Esophagus muscularis mucosa (tissue), 4 donors: Measurements from ENCODE around the gene UBASH3A. TPM values are rescaled to one million over a fixed set of nuclear protein-coding genes. Genes with fewer than 3 reads are reported as not detected.

Source experiments
- DNase-seq: peaks from one replicate; pipeline ENCODE4 v3.0.0-alpha.2; 2017; ENCODE audit errors: extremely low spot score
- H3K27ac ChIP-seq, 4 donors: fragments of 200-600 bp; sonication (generic); replicated peaks in 1 of 4; 1 replicate in 3 of 4; 2 replicates in 1 of 4; pipeline ENCODE4 v1.5.1; 2016 to 2019; ENCODE audit warnings: mild to moderate bottlenecking in 1 of 4
- H3K27me3 ChIP-seq, 4 donors: fragments of 200-600 bp; sonication (generic); one replicate each; pipeline versions ENCODE4 v1.5.1 to v1.6.0; 2016 to 2019
- H3K36me3 ChIP-seq, 4 donors: fragments of 200-600 bp; sonication (generic); one replicate each; pipeline ENCODE4 v1.5.1; 2016 to 2019
- H3K4me1 ChIP-seq, 4 donors: fragments of 200-600 bp; sonication (generic); one replicate each; pipeline ENCODE4 v1.5.1; 2016 to 2019
- H3K4me3 ChIP-seq, 4 donors: fragments of 200-600 bp; sonication (generic); 1 replicate in 2 of 4; 2 replicates in 2 of 4; pipeline ENCODE4 v1.5.1; 2016 to 2019; ENCODE audit warnings: mild to moderate bottlenecking in 4 of 4, moderate library complexity in 1 of 4
- H3K9me3 ChIP-seq, 4 donors: fragments of 200-600 bp; sonication (generic); 1 replicate in 3 of 4; 2 replicates in 1 of 4; pipeline ENCODE4 v1.5.1; 2016 to 2019
- EP300 ChIP-seq: sonication (generic); formaldehyde crosslinking; IDR thresholded peaks from one replicate; pipeline ENCODE4 v1.6.1; 2017; ENCODE audit warnings: antibody characterized with exemption
- POLR2A ChIP-seq: fragments of 450-650 bp; IDR thresholded peaks from one replicate; pipeline ENCODE4 v1.6.1; 2017; ENCODE audit warnings: antibody characterized with exemption, moderate library complexity, mild to moderate bottlenecking, low read depth
- POLR2AphosphoS5 ChIP-seq, 2 donors: sonication (generic); formaldehyde crosslinking; IDR thresholded peaks; one replicate each; pipeline ENCODE4 v1.6.1; 2017; ENCODE audit warnings: antibody characterized with exemption in 2 of 2
- WGBS: methylation state at CpG from one replicate; pipeline ENCODE4 v1.1.5; 2018; 5-methylcytosine and 5-hydroxymethylcytosine counted together
- intact Hi-C: fragments of 100-400 bp; cut with DNase I; formaldehyde crosslinking; loops from one replicate; pipeline ENCODE4 v1.15.1; 2023
- total RNA-seq, 4 donors: library from RNA; depleted of rRNA; stranded (reverse); fragments of >200 nt; gene quantifications; one replicate each; pipeline versions ENCODE4 v1.1.0 to v1.2.1, GENCODE V29; 2016
- TF ChIP-seq, protein P1 (sequence below), 3 experiments: fragments of 200-600 bp in 2 of 3; fragments of 450-650 bp in 1 of 3; sonication (generic) in 2 of 3; IDR thresholded peaks; one replicate each; pipeline ENCODE4 v1.5.1; 2017 to 2019; ENCODE audit warnings: antibody characterized with exemption in 3 of 3, mild to moderate bottlenecking in 2 of 3, moderate library complexity in 1 of 3

UBASH3A gene
- total RNA-seq, 4 donors from 2014 or later: 0.17 to 0.78 (median 0.50) TPM; not detected in 1

DNA sequence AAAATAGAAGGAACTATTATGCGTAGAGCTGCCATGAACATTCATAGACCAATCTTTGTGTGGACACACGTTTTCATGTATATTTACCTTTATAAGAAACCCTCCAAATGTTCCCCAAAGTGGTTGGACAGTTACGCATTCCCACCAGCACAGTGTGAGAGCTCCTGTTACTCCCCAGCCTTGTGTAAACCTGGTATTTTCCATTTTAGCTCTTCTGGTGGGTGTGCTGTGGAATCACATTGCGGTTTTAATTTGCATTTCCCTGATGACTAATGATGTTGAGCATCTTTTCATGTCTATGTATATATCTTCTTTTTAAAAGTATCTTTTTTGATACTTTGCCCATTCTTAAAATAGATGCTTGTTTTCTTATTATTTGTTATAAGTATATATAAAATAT is 3.2 kb upstream of the UBASH3A start:
- intact Hi-C loops: no loop called here
- H3K27ac ChIP-seq: no peak overlapping the region
- H3K36me3 ChIP-seq: no peaks in the 10 kb centered on the region
- H3K27me3 ChIP-seq: peaks cover 0 to 14% (median 0%) of the 10 kb centered on the region in 4 donors
- no peak for DNase-seq
- no peaks in the 10 kb centered on the region for H3K4me1 ChIP-seq
- no peak for TF ChIP-seq EP300
- TF ChIP-seq POLR2A: no peak
- no peak for TF ChIP-seq POLR2AphosphoS5 (IDR thresholded peaks at IDR 0.05)
- TF ChIP-seq, protein P1, sequence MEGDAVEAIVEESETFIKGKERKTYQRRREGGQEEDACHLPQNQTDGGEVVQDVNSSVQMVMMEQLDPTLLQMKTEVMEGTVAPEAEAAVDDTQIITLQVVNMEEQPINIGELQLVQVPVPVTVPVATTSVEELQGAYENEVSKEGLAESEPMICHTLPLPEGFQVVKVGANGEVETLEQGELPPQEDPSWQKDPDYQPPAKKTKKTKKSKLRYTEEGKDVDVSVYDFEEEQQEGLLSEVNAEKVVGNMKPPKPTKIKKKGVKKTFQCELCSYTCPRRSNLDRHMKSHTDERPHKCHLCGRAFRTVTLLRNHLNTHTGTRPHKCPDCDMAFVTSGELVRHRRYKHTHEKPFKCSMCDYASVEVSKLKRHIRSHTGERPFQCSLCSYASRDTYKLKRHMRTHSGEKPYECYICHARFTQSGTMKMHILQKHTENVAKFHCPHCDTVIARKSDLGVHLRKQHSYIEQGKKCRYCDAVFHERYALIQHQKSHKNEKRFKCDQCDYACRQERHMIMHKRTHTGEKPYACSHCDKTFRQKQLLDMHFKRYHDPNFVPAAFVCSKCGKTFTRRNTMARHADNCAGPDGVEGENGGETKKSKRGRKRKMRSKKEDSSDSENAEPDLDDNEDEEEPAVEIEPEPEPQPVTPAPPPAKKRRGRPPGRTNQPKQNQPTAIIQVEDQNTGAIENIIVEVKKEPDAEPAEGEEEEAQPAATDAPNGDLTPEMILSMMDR (IDR thresholded peaks at IDR 0.05): no peak
- H3K4me3 ChIP-seq: no peak overlapping the region
- WGBS: 78% methylated on average over 4 of the region's 4 CpGs
- peaks cover 0 to 12% (median 6%) of the 10 kb centered on the region in 4 donors for H3K9me3 ChIP-seq

DNA sequence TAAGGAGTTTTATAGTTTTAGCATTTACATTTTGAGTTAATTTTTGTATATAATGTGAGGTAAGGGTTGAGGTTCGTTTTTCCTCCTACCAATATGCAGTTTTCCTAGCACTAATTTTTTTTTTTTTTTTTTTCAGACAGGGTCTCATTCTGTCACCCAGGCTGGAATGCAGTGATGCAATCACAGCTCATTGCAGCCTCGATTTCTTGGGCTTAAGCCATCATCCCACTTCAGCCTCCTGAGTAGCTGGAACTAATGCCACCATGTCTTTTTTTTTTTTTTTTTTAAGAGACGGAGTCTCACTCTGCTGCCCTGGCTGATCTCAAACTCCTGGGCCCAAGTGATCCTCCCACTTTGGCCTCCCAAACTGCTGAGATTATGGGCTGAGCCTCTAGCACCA is 2.5 kb upstream of the UBASH3A start:
- TF ChIP-seq, protein P1 (IDR thresholded peaks at IDR 0.05): no peak
- TF ChIP-seq POLR2A: no peak
- TF ChIP-seq POLR2AphosphoS5 (IDR thresholded peaks at IDR 0.05): no peak
- no peak for TF ChIP-seq EP300
- Histone ChIP-seq H3K27me3 (peaks cover 0 to 19% (median 0%) of the 10 kb centered on the region in 4 donors), H3K36me3 (no peaks in the 10 kb centered on the region), H3K4me1 (no peaks in the 10 kb centered on the region), H3K4me3 (no peak overlapping the region), H3K27ac (no peak overlapping the region), H3K9me3 (peaks cover 0 to 12% (median 6%) of the 10 kb centered on the region in 4 donors)
- 63% methylated on average over 3 of the region's 3 CpGs for WGBS
- DNase-seq: no peak
- intact Hi-C loops: no loop called here

DNA sequence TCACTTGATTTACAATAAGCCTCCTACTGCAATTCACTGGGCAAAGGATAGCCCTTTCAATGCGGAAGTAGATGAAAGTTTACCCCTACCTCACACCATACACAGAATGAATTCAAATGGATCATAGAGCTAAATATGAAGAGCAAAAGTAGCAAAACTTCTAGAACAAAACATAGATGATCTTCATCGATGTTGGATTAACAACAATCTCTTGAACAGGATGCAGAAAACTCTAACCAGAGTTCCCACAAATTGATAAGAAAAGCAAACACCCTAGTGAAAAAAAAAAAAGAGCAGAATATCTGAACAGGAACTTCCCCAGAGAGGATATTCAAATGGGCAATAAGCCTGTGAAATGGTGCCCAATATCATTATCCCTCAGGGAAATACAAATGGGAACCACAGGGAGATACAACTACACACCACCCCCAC is 1.9 kb upstream of the UBASH3A start:
- DNase-seq: no peak
- TF ChIP-seq POLR2A: no peak
- TF ChIP-seq EP300: no peak
- no peak for TF ChIP-seq POLR2AphosphoS5 (IDR thresholded peaks at IDR 0.05)
- TF ChIP-seq, protein P1 (IDR thresholded peaks at IDR 0.05): no peak
- Histone ChIP-seq H3K4me3 (no peak overlapping the region), H3K9me3 (peaks cover 0 to 12% (median 6%) of the 10 kb centered on the region in 4 donors), H3K4me1 (no peaks in the 10 kb centered on the region), H3K27ac (no peak overlapping the region), H3K27me3 (peaks cover 0 to 23% (median 0%) of the 10 kb centered on the region in 4 donors), H3K36me3 (no peaks in the 10 kb centered on the region)
- intact Hi-C loops: no loop called here
- WGBS: 80% methylated on average over 2 of the region's 2 CpGs

DNA sequence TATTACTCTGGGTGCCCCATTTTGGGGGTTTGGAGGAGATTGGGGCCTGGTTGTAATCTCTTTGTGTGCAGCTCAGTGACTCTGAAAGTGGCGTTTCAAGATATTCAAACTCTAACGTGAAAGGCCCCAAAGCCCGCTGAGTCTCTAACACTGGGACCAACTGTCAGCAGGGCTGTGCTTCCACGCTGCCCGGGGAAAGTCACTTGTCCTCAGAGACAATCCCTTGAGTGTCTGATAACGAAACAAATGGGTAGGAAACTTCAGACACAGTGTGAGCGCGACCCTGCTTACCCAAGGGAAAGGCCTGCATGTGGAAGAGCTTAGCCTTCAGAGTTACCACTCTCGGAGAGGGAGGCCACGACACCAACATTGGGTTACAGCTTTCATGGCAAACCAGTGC is 837 bp downstream of the UBASH3A start:
- peaks cover 0 to 12% (median 6%) of the 10 kb centered on the region in 4 donors for H3K9me3 ChIP-seq
- H3K27ac ChIP-seq: no peak overlapping the region
- H3K4me3 ChIP-seq: no peak overlapping the region
- intact Hi-C loops: no loop called here
- H3K36me3 ChIP-seq: no peaks in the 10 kb centered on the region
- no peaks in the 10 kb centered on the region for H3K4me1 ChIP-seq
- 85% methylated on average over 10 of the region's 10 CpGs for WGBS
- TF ChIP-seq POLR2AphosphoS5 (IDR thresholded peaks at IDR 0.05) (no peak), EP300 (no peak), POLR2A (no peak)
- TF ChIP-seq, protein P1 (IDR thresholded peaks at IDR 0.05): no peak
- no peak for DNase-seq
- peaks cover 0 to 35% (median 0%) of the 10 kb centered on the region in 4 donors for H3K27me3 ChIP-seq
